ENCODE results near the gene BAG5.

The BAG5 gene

GRCh38 chr14:103533137-103533998, 29.1 kb downstream of the BAG5 start:
- TF ChIP-seq, protein P1, sequence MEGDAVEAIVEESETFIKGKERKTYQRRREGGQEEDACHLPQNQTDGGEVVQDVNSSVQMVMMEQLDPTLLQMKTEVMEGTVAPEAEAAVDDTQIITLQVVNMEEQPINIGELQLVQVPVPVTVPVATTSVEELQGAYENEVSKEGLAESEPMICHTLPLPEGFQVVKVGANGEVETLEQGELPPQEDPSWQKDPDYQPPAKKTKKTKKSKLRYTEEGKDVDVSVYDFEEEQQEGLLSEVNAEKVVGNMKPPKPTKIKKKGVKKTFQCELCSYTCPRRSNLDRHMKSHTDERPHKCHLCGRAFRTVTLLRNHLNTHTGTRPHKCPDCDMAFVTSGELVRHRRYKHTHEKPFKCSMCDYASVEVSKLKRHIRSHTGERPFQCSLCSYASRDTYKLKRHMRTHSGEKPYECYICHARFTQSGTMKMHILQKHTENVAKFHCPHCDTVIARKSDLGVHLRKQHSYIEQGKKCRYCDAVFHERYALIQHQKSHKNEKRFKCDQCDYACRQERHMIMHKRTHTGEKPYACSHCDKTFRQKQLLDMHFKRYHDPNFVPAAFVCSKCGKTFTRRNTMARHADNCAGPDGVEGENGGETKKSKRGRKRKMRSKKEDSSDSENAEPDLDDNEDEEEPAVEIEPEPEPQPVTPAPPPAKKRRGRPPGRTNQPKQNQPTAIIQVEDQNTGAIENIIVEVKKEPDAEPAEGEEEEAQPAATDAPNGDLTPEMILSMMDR (IDR thresholded peaks at IDR 0.05; ENCODE audit: borderline replicate concordance, insufficient read depth, low read depth, low read length), result no peak
- no peak overlapping the region for H3K4me3 ChIP-seq (ENCODE audit: low read depth, low read length)

GRCh38 chr14:103532216-103533136, 30.0 kb downstream of the BAG5 start:
- TF ChIP-seq, protein P1 (IDR thresholded peaks at IDR 0.05; ENCODE audit: borderline replicate concordance, insufficient read depth, low read depth, low read length), result no peak
- H3K4me3 ChIP-seq (ENCODE audit: low read depth, low read length), result no peak overlapping the region

DNA sequence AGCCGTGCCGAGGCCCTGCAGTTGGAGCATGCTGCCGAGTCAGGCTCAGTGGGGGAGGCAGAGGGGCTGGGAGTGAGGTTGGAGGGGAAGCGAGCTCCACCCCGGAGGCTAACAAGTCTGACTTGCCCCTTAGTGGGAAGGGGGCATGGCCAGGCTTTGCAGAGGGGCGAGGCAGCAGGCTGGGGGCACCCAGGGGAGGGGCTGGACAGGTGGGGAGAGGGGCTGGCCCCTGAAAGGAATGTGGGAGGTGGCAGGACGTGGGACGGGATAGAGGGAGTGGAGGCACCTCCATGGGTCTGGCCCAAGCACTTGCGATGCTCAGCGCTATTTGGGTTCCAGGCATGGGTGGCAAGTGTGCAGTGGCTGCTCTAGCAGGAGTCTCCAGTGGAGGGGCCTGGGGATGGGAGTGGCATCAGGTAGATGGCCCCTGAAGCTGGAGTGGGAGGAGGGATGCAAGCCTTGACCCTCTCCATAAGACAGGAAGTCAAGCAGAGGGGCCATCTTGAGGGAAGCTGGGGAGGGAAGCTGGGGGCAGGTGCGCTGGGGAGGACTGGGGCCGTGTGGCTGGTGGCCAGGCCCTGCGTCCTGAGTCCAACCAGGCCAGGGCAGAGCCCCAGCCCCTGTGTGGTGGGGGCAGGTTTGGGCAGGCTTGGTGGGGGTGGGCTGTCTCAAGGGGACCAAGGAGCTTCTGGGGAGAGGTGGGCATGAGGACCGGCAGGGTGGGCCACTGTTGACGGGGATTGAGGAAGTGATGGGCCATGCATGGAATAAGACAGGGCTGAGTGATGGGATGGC, 30.8 kb downstream of the BAG5 start:
- TF ChIP-seq, protein P1 (IDR thresholded peaks at IDR 0.05; ENCODE audit: borderline replicate concordance, insufficient read depth, low read depth, low read length), result no peak
- H3K4me3 ChIP-seq (ENCODE audit: low read depth, low read length), result no peak overlapping the region

DNA sequence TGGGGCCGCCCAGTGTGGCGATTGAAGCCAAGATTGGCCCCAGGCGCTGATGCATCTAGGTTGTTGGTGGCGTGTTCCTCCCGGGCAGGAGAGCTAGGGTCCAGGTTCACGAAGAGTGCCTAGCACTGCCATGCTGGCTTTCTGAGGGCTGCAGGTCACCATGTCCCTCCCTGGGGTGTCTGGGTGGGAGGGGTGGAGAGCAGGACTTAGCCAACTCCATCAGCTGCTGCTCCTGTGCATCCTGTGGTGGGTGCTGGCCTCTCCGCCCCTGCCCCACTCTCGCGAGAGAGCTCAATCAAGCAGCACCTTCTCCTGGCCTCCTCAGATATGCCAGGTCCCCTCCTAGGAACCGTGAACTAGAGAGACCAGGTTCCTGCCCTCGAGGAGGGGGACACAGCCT, 31.6 kb downstream of the BAG5 start:
- TF ChIP-seq, protein P1 (IDR thresholded peaks at IDR 0.05; ENCODE audit: borderline replicate concordance, insufficient read depth, low read depth, low read length), result no peak
- no peak overlapping the region for H3K4me3 ChIP-seq (ENCODE audit: low read depth, low read length)

DNA sequence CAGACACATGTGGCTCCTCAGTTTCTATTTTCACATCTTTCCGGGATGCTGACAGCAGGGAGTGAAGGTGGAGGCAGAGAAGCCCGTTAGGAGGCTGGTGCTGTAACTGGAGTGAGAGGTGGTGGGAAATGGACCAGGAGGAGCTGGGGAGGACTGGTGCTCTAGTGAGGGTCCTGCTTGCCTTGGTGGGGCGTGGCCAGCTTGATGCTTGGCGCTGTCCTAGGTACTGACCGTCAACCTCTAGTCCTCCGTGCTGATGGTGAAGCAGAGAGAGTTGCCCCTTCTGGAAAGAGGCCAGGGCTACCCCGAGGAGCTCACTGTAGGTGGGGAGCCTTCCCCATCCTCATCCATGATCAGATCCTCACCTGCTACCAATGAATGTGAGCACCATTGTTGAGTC, 32.1 kb downstream of the BAG5 start:
- peak overlapping the region; percentile 86 for H3K4me3 ChIP-seq (ENCODE audit: low read depth, low read length)
- TF ChIP-seq, protein P1 (IDR thresholded peaks at IDR 0.05; ENCODE audit: borderline replicate concordance, insufficient read depth, low read depth, low read length), result no peak

GRCh38 chr14:103529383-103530365, 32.8 kb downstream of the BAG5 start:
- TF ChIP-seq, protein P1 (IDR thresholded peaks at IDR 0.05; ENCODE audit: borderline replicate concordance, insufficient read depth, low read depth, low read length), result no peak
- peak overlapping the region; percentile 86 for H3K4me3 ChIP-seq (ENCODE audit: low read depth, low read length)
